ENCODE results near the gene ZNF263. TPM values are rescaled to one million over a fixed set of nuclear protein-coding genes. Genes with fewer than 3 reads are reported as not detected.

The ZNF263 gene
- total and polyA plus RNA-seq, 10 of the 15 experiments (the other 5 are each of a cell fraction or from before 2014, with no cell fraction given): 4.7 to 45.6 (median 24.5) TPM

- no peak for TF ChIP-seq ATF3 (IDR thresholded peaks at IDR 0.05; ENCODE audit: borderline replicate concordance, extremely low read depth, low read depth, low read length)
- TF ChIP-seq NFYB (IDR thresholded peaks at IDR 0.05; ENCODE audit: insufficient read depth, low read depth, low read length): no peak
- peak; percentile 85 for TF ChIP-seq NBN (IDR thresholded peaks at IDR 0.05)
- no peak for TF ChIP-seq BCLAF1 (IDR thresholded peaks at IDR 0.05)
- TF ChIP-seq RFX5 (IDR thresholded peaks at IDR 0.05; ENCODE audit: low read depth, low read length): 0 out of 2 replicates have a peak, but pooled peaks have one; percentile 23
- peak; percentile 31; the same call in 1 of the 2 replicates for TF ChIP-seq PKNOX1 (IDR thresholded peaks at IDR 0.05)
- 0 out of 2 replicates have a peak, but pooled peaks have one; percentile 16 for TF ChIP-seq IRF3 (IDR thresholded peaks at IDR 0.05)
- TF ChIP-seq FOXM1 (IDR thresholded peaks at IDR 0.05; ENCODE audit: low read depth, low read length): no peak
- TF ChIP-seq ZNF217 (IDR thresholded peaks at IDR 0.05): no peak
- peak; percentile 70 for TF ChIP-seq RELA (IDR thresholded peaks at IDR 0.05; ENCODE audit: borderline replicate concordance, partially characterized antibody)
- TF ChIP-seq SMC3 (IDR thresholded peaks at IDR 0.05; ENCODE audit: borderline replicate concordance, low read length): no peak
- no peak for TF ChIP-seq IRF5 (IDR thresholded peaks at IDR 0.05; ENCODE audit: borderline replicate concordance)
- TF ChIP-seq SMAD1 (IDR thresholded peaks at IDR 0.05; ENCODE audit: low read depth, partially characterized antibody): peak; percentile 39
- peak; percentile 92 for TF ChIP-seq ZNF687 (IDR thresholded peaks at IDR 0.05)
- TF ChIP-seq CBX5 (IDR thresholded peaks at IDR 0.05; ENCODE audit: low read depth): peak; percentile 27
- no peak for TF ChIP-seq SREBF1 (IDR thresholded peaks at IDR 0.05; ENCODE audit: low read length)
- TF ChIP-seq IKZF2 (IDR thresholded peaks at IDR 0.05): peak in 1 of 2 experiments; percentile 20; a peak in 1 of 4 replicates
Measured at GRCh38 chr16:3305109-3306068, 22.1 kb downstream of the ZNF263 start, which contains the start of the genes TIGD7 and ZNF75A (continued).
